Common myeloid progenitor, CD34-positive (primary cell): ENCODE results near the gene PMEPA1.

Source experiments
- CTCF ChIA-PET: fragments of 350-600 bp; sonication (Branson Sonifier 250); formaldehyde crosslinking; loops from one replicate; lab custom pipeline; 2021; ENCODE audit warnings: antibody characterized with exemption; lab: Charles Lee
- POLR2A ChIA-PET: fragments of 350-600 bp; sonication (Branson Sonifier 250); formaldehyde crosslinking; loops from one replicate; lab custom pipeline; 2021; ENCODE audit warnings: antibody characterized with exemption; lab: Charles Lee
- DNase-seq, 3 donors: peaks; one replicate each; pipeline versions ENCODE4 v3.0.0 to v3.0.0-alpha.2; 2013
- H3K27ac ChIP-seq, 2 experiments: 1 replicate in 1 of 2; 2 replicates in 1 of 2; pipeline ENCODE4 v1.7.0; 2013; ENCODE audit warnings: inconsistent platforms in 2 of 2, low read length in 2 of 2, mild to moderate bottlenecking in 2 of 2, low read depth in 1 of 2, moderate library complexity in 1 of 2; ENCODE audit not compliant: severe bottlenecking in 2 of 2, insufficient read depth in 1 of 2, poor library complexity in 1 of 2
- H3K27me3 ChIP-seq, 5 experiments: replicated peaks in 2 of 5; 1 replicate in 3 of 5; 2 replicates in 2 of 5; pipeline versions ENCODE4 v1.6.1 to v1.7.0; 2013; ENCODE audit warnings: low read length in 4 of 5, mild to moderate bottlenecking in 2 of 5, moderate library complexity in 2 of 5, inconsistent platforms in 1 of 5; ENCODE audit not compliant: insufficient read depth in 5 of 5, control insufficient read depth in 4 of 5
- H3K36me3 ChIP-seq, 4 experiments: 1 replicate in 2 of 4; 2 replicates in 2 of 4; pipeline versions ENCODE4 v1.6.1 to v1.7.0; 2013; ENCODE audit warnings: low read length in 3 of 4, control low read depth in 1 of 4, mild to moderate bottlenecking in 1 of 4; ENCODE audit not compliant: control insufficient read depth in 4 of 4, insufficient read depth in 4 of 4
- H3K4me1 ChIP-seq, 4 experiments: 1 replicate in 3 of 4; 2 replicates in 1 of 4; pipeline versions ENCODE4 v1.6.1 to v1.7.1; 2013; ENCODE audit warnings: low read length in 3 of 4, mild to moderate bottlenecking in 3 of 4, control low read depth in 1 of 4, inconsistent platforms in 1 of 4, moderate library complexity in 1 of 4; ENCODE audit not compliant: control insufficient read depth in 4 of 4, insufficient read depth in 4 of 4; ENCODE audit errors: control extremely low read depth in 1 of 4
- H3K4me3 ChIP-seq, 7 experiments: 1 replicate in 4 of 7; 2 replicates in 3 of 7; pipeline versions ENCODE4 v1.5.1 to v1.7.0; 2013; ENCODE audit warnings: mild to moderate bottlenecking in 7 of 7, low read length in 6 of 7, moderate library complexity in 6 of 7, inconsistent platforms in 2 of 7, low read depth in 2 of 7, control low read depth in 1 of 7; ENCODE audit not compliant: insufficient read depth in 4 of 7, control insufficient read depth in 1 of 7; ENCODE audit errors: extremely low read depth in 1 of 7
- H3K9me3 ChIP-seq, 5 experiments: 1 replicate in 4 of 5; 2 replicates in 1 of 5; pipeline versions ENCODE4 v1.6.1 to v1.7.1; 2013; ENCODE audit warnings: low read length in 4 of 5, mild to moderate bottlenecking in 2 of 5, inconsistent platforms in 1 of 5, low read depth in 1 of 5, moderate library complexity in 1 of 5; ENCODE audit not compliant: control insufficient read depth in 4 of 5, insufficient read depth in 2 of 5; ENCODE audit errors: control extremely low read depth in 1 of 5
- WGBS: methylation state at CpG from one replicate; pipeline ENCODE4 v1.1.5; 2013; ENCODE audit not compliant: insufficient coverage; 5-methylcytosine and 5-hydroxymethylcytosine counted together

PMEPA1 gene

GRCh38 chr20:57692393-57692792 is 17.4 kb downstream of the PMEPA1 start:
- no peak for DNase-seq
- ChIA-PET CTCF (interaction anchor here (2.3 kb wide), 1 partner anchor 10 kb away, joined by 7 read pairs; no protein-coding TSS in a partner anchor), POLR2A (no interaction called here)
- no peak overlapping the region for H3K4me3 ChIP-seq
- WGBS = 100% methylated on average over 9 of the region's 10 CpGs
- H3K36me3 ChIP-seq = no peaks in the 10 kb centered on the region
- H3K27ac ChIP-seq = no peak overlapping the region
- H3K4me1 ChIP-seq = peaks cover 0 to 31% (median 12%) of the 10 kb centered on the region in 4 experiments
- no peaks in the 10 kb centered on the region for H3K9me3 ChIP-seq
- no peaks in the 10 kb centered on the region for H3K27me3 ChIP-seq

DNA sequence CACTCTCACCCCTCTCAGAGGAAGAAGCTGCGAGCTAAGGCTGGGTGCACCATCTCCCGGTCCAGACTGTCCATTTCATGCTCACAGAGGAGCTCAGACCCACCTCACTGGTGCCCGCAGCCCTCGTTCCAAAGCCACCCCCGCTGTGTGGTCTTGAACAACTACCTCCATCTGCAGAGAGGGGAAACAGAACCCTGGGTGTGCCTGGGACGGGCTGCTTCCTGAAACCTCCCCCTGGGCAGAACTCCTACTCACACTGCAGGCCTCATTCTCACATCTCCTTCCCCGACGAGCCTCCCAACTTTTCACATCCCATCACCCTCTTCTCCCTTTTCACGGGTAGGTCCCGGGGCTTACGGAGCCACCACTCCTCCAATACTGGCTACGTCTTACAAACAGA is 18.1 kb downstream of the PMEPA1 start:
- ChIA-PET POLR2A (no interaction called here), CTCF (interaction anchor here (2.3 kb wide), 1 partner anchor 9 kb away, joined by 7 read pairs; no protein-coding TSS in a partner anchor)
- H3K36me3 ChIP-seq = no peaks in the 10 kb centered on the region
- no peak overlapping the region for H3K27ac ChIP-seq
- H3K9me3 ChIP-seq = no peaks in the 10 kb centered on the region
- peak in 2 of 3 donors; percentile 51 to 53 for DNase-seq
- peak overlapping the region in 1 of 7 experiments; percentile 16 for H3K4me3 ChIP-seq
- WGBS = 19% methylated on average over 12 of the region's 12 CpGs
- H3K4me1 ChIP-seq = peaks cover 0 to 31% (median 12%) of the 10 kb centered on the region in 4 experiments
- no peaks in the 10 kb centered on the region for H3K27me3 ChIP-seq

DNA sequence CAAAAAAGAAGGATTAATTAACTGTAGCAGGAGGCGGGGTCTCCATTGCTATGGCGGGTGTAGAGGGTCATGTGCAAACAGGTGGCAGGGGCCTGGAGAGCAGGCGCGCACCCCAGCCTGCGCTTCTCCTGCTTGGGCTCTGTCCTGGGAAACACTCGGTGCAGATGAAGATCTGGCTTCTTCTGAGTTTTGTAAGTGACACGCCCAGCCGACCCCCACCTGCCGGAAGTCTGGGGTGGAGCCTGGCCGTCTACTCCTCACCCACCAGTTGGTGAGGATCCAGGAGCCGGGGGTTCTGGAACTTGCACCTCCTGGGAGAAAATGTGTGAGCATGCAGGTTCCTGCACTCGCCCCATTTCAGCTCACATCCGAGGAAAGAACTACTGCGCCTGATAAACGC is 19.3 kb downstream of the PMEPA1 start:
- Histone ChIP-seq H3K4me3 (no peak overlapping the region), H3K27me3 (no peaks in the 10 kb centered on the region), H3K9me3 (no peaks in the 10 kb centered on the region), H3K4me1 (peaks cover 0 to 24% (median 12%) of the 10 kb centered on the region in 4 experiments), H3K36me3 (no peaks in the 10 kb centered on the region), H3K27ac (no peak overlapping the region)
- CTCF ChIA-PET = interaction anchor here (1.0 kb wide), 2 partner anchors 15 to 17 kb away, joined by 3 to 4 read pairs; no protein-coding TSS in a partner anchor
- POLR2A ChIA-PET = no interaction called here
- 99% methylated on average over 10 of the region's 15 CpGs for WGBS
- DNase-seq = no peak

DNA sequence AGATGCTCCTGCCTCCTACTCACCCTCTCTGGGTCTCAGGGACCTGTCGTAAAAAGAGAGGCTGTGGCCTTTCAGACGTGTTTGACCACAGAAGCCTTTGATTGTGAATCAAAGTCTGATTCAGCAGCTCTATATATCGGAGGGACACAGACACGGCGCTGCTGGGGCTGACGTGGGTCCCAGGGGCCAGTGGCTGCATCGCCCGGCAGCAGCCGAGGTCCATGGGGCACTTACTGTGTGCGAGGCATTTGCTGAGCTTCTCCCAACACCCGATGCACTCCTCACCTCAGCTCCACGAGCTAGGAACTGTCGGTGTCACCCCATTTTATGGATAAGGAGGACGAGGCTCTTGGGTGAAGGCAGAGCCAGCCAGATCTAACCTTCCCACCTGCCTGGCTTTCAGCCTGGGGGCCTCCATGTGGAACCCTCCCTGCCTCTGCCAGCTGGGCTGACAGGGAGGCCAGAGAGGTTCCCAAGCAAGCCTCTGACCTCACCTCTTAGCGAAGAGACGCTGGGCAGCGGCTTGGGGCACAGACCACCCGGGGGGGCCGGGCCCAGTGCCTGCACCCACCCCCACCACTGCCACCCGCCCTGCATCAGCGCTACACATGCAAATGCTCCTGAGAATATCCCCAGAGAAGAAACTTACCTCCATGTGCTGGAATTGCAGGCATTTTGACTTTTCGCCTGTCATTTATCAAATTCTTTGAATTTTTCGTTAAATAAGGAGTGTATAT is 19.9 kb downstream of the PMEPA1 start:
- no peaks in the 10 kb centered on the region for H3K36me3 ChIP-seq
- WGBS = 93% methylated on average over 18 of the region's 23 CpGs
- H3K4me1 ChIP-seq = peaks cover 0 to 23% (median 12%) of the 10 kb centered on the region in 4 experiments
- no peak overlapping the region for H3K27ac ChIP-seq
- CTCF ChIA-PET = interaction anchor here (1.0 kb wide), 4 partner anchors 9 to 18 kb away, joined by 3 to 4 read pairs (median 3); no protein-coding TSS in a partner anchor
- DNase-seq = no peak
- POLR2A ChIA-PET = no interaction called here
- H3K9me3 ChIP-seq = no peaks in the 10 kb centered on the region
- no peaks in the 10 kb centered on the region for H3K27me3 ChIP-seq
- H3K4me3 ChIP-seq = no peak overlapping the region

GRCh38 chr20:57688864-57689263 is 21.0 kb downstream of the PMEPA1 start:
- Histone ChIP-seq H3K27ac (no peak overlapping the region), H3K4me1 (peaks cover 0 to 17% (median 12%) of the 10 kb centered on the region in 4 experiments), H3K27me3 (no peaks in the 10 kb centered on the region), H3K4me3 (no peak overlapping the region), H3K36me3 (no peaks in the 10 kb centered on the region), H3K9me3 (no peaks in the 10 kb centered on the region)
- POLR2A ChIA-PET = no interaction called here
- DNase-seq = no peak
- 97% methylated on average over 15 of the region's 16 CpGs for WGBS
- CTCF ChIA-PET = interaction anchor here (3.0 kb wide), 1 partner anchor 22 kb away, joined by 7 read pairs; the partner anchor contains the start of gene PMEPA1

DNA sequence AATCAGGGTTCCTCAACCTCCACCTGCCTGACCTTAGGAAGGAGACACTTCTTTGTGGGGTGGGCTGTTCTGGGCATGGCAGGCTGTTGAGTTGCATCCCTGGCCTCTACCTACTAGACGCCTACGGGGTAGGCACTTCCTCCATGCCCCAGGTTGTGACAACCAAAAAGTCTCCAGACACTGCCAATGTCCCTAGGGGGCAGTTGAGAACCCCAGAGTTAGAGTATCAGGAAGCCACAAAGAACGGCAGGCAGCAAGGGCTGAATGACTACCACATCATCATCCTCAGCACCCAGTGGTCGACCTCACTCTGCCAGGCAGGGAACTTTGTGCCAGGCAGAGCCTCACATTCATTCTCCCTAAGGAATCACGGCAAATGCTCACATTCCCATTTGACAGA is 21.5 kb downstream of the PMEPA1 start:
- Histone ChIP-seq H3K36me3 (no peaks in the 10 kb centered on the region), H3K4me1 (peaks cover 0 to 17% (median 12%) of the 10 kb centered on the region in 4 experiments), H3K27ac (no peak overlapping the region), H3K9me3 (no peaks in the 10 kb centered on the region), H3K4me3 (no peak overlapping the region), H3K27me3 (no peaks in the 10 kb centered on the region)
- no peak for DNase-seq
- ChIA-PET POLR2A (no interaction called here), CTCF (interaction anchor here (0.6 to 3.0 kb wide), 2 partner anchors 23 to 576 kb away, joined by 3 to 7 read pairs; partner anchors contain the start of gene PMEPA1)
- WGBS = 77% methylated on average over 3 of the region's 5 CpGs
